H1 (cell line): Measurements from ENCODE around the gene FKBP5. TPM values are rescaled to one million over a fixed set of nuclear protein-coding genes. Genes with fewer than 3 reads are reported as not detected.

Source experiments
- CTCF ChIA-PET: fragments of 300-600 bp; sonication (Branson Sonifier 250); formaldehyde crosslinking; loops from one replicate; lab custom pipeline; 2021; ENCODE audit not compliant: partially characterized antibody; lab: Charles Lee
- POLR2A ChIA-PET: fragments of 300-600 bp; sonication (Branson Sonifier 250); formaldehyde crosslinking; loops from one replicate; lab custom pipeline; 2021; ENCODE audit warnings: inconsistent platforms; ENCODE audit not compliant: partially characterized antibody; lab: Charles Lee
- DNase-seq, 2 experiments: peaks; one replicate each; pipeline versions ENCODE4 v3.0.0 to v3.0.0-alpha.2; 2010 to 2022; ENCODE audit warnings: low spot score in 2 of 2, low read depth in 1 of 2, mixed read lengths in 1 of 2
- FAIRE-seq: peaks from 2 replicates; lab custom pipeline; 2011; peaks lifted over from hg19 to GRCh38; lab: Jason Lieb, UNC
- H2AFZ ChIP-seq: 2 replicates; pipeline ENCODE4 v1.8.1; 2012; ENCODE audit warnings: low read length, inconsistent platforms
- H2AK5ac ChIP-seq: 2 replicates; pipeline ENCODE4 v1.6.1; 2013; ENCODE audit warnings: low read depth, low read length
- H2BK120ac ChIP-seq: replicated peaks from 2 replicates; pipeline ENCODE3; 2013; ENCODE audit warnings: low read depth, low read length, inconsistent platforms
- H2BK12ac ChIP-seq: 2 replicates; pipeline ENCODE4 v1.6.1; 2013; ENCODE audit warnings: low read depth, low read length
- H2BK15ac ChIP-seq: 2 replicates; pipeline ENCODE4 v1.6.1; 2013; ENCODE audit warnings: low read length
- H2BK20ac ChIP-seq: 2 replicates; pipeline ENCODE4 v1.6.1; 2013; ENCODE audit warnings: low read length
- H2BK5ac ChIP-seq: 2 replicates; pipeline ENCODE4 v1.6.1; 2013; ENCODE audit warnings: low read depth, low read length
- H3K14ac ChIP-seq: 2 replicates; pipeline ENCODE4 v1.6.1; 2013; ENCODE audit warnings: inconsistent platforms; ENCODE audit not compliant: insufficient read length
- H3K18ac ChIP-seq: 2 replicates; pipeline ENCODE4 v1.6.1; 2013; ENCODE audit warnings: low read length; ENCODE audit errors: extremely low read depth
- H3K23ac ChIP-seq: 2 replicates; pipeline ENCODE4 v1.6.1; 2013; ENCODE audit warnings: inconsistent platforms; ENCODE audit not compliant: insufficient read length
- H3K23me2 ChIP-seq: 2 replicates; pipeline ENCODE4 v1.6.1; 2013; ENCODE audit warnings: low read depth, low read length
- H3K27ac ChIP-seq: 2 replicates; pipeline ENCODE4 v1.6.1; 2011; ENCODE audit warnings: low read depth, low read length, inconsistent platforms
- H3K27me3 ChIP-seq, 4 experiments: replicated peaks in 1 of 4; 1 replicate in 1 of 4; 2 replicates in 3 of 4; pipeline versions ENCODE4 v1.6.1 to v1.8.1; 2011 to 2013; ENCODE audit warnings: low read length in 3 of 4, mild to moderate bottlenecking in 3 of 4, inconsistent platforms in 2 of 4, mixed read lengths in 2 of 4, moderate library complexity in 1 of 4; ENCODE audit not compliant: control insufficient read depth in 3 of 4, insufficient read depth in 3 of 4; ENCODE audit errors: extremely low read depth in 1 of 4
- H3K36me3 ChIP-seq, 4 experiments: 2 replicates each; pipeline versions ENCODE4 v1.6.1 to v1.8.1; 2011 to 2013; ENCODE audit warnings: mild to moderate bottlenecking in 4 of 4, low read length in 3 of 4, moderate library complexity in 2 of 4, control low read depth in 1 of 4, inconsistent platforms in 1 of 4; ENCODE audit not compliant: insufficient read depth in 4 of 4, control insufficient read depth in 2 of 4
- H3K4ac ChIP-seq: replicated peaks from 2 replicates; pipeline ENCODE3; 2013; ENCODE audit warnings: low read length, low read depth, mixed read lengths, inconsistent platforms; ENCODE audit not compliant: insufficient read length
- H3K4me1 ChIP-seq, 4 experiments: replicated peaks in 1 of 4; 1 replicate in 1 of 4; 2 replicates in 3 of 4; pipeline versions ENCODE4 v1.6.1 to v1.8.1; 2011 to 2013; ENCODE audit warnings: low read length in 3 of 4, inconsistent platforms in 2 of 4, mixed read lengths in 1 of 4; ENCODE audit not compliant: insufficient read depth in 4 of 4, control insufficient read depth in 3 of 4
- H3K4me2 ChIP-seq, 2 experiments: 2 replicates each; pipeline versions ENCODE4 v1.6.1 to v1.8.1; 2011 to 2013; ENCODE audit warnings: low read depth in 2 of 2, low read length in 2 of 2, control low read depth in 1 of 2, inconsistent platforms in 1 of 2, mild to moderate bottlenecking in 1 of 2; ENCODE audit not compliant: insufficient read depth in 1 of 2
- H3K4me3 ChIP-seq, 4 experiments: fragments of 200-600, 300-600 bp in 1 of 4; sonication (generic), shearing (Covaris generic), sonication (Bioruptor Twin) in 1 of 4; 2 replicates each; pipeline versions ENCODE4 v1.5.1 to v1.8.1; 2011 to 2016; ENCODE audit warnings: low read length in 4 of 4, low read depth in 3 of 4, control low read depth in 2 of 4, inconsistent platforms in 2 of 4, mild to moderate bottlenecking in 2 of 4, mixed read lengths in 1 of 4, moderate library complexity in 1 of 4; ENCODE audit not compliant: insufficient read depth in 2 of 4; ENCODE audit errors: extremely low read depth in 1 of 4
- H3K56ac ChIP-seq: replicated peaks from 2 replicates; pipeline ENCODE3; 2013; ENCODE audit warnings: low read depth, mild to moderate bottlenecking, mixed read lengths, low read length, inconsistent platforms; ENCODE audit not compliant: insufficient read length
- H3K79me1 ChIP-seq: 2 replicates; pipeline ENCODE4 v1.6.1; 2013; ENCODE audit warnings: low read depth, low read length, control low read depth
- H3K79me2 ChIP-seq, 2 experiments: 2 replicates each; pipeline versions ENCODE4 v1.6.1 to v1.8.1; 2012 to 2013; ENCODE audit warnings: low read length in 2 of 2, mild to moderate bottlenecking in 2 of 2, inconsistent platforms in 1 of 2; ENCODE audit not compliant: insufficient read depth in 2 of 2, control insufficient read depth in 1 of 2
- H3K9ac ChIP-seq, 4 experiments: replicated peaks in 1 of 4; 1 replicate in 1 of 4; 2 replicates in 3 of 4; pipeline versions ENCODE4 v1.6.1 to v1.8.1; 2011 to 2013; ENCODE audit warnings: low read depth in 3 of 4, low read length in 3 of 4, control low read depth in 2 of 4, mild to moderate bottlenecking in 2 of 4, moderate library complexity in 2 of 4, inconsistent platforms in 1 of 4; ENCODE audit errors: extremely low read depth in 1 of 4
- H3K9me3 ChIP-seq, 2 experiments: 2 replicates each; pipeline versions ENCODE4 v1.6.1 to v1.8.1; 2012 to 2013; ENCODE audit warnings: mild to moderate bottlenecking in 2 of 2, moderate library complexity in 2 of 2, control low read depth in 1 of 2, inconsistent platforms in 1 of 2, low read depth in 1 of 2, low read length in 1 of 2, mixed read lengths in 1 of 2; ENCODE audit not compliant: insufficient read depth in 2 of 2
- H4K20me1 ChIP-seq, 2 experiments: replicated peaks in 1 of 2; 2 replicates each; pipeline versions ENCODE3 to v1.8.1; 2011 to 2013; ENCODE audit warnings: inconsistent platforms in 2 of 2, low read length in 2 of 2, mild to moderate bottlenecking in 1 of 2; ENCODE audit not compliant: insufficient read depth in 2 of 2, control insufficient read depth in 1 of 2
- H4K5ac ChIP-seq: 2 replicates; pipeline ENCODE4 v1.6.1; 2013; ENCODE audit warnings: low read length, low read depth, mixed read lengths, inconsistent platforms; ENCODE audit not compliant: insufficient read length
- H4K8ac ChIP-seq: 2 replicates; pipeline ENCODE4 v1.8.0; 2013; ENCODE audit warnings: mild to moderate bottlenecking, moderate library complexity, low read length, inconsistent platforms; ENCODE audit not compliant: insufficient read depth; ENCODE audit errors: extremely low read depth
- H4K91ac ChIP-seq: replicated peaks from 2 replicates; pipeline ENCODE3; 2013; ENCODE audit warnings: low read length, mixed read lengths, inconsistent platforms; ENCODE audit not compliant: insufficient read length
- BACH1 ChIP-seq: IDR thresholded peaks from 2 replicates; pipeline ENCODE4 v1.6.1; 2012; ENCODE audit warnings: low read length, improper control_type of control experiment
- BRCA1 ChIP-seq: IDR thresholded peaks from 2 replicates; pipeline ENCODE4 v1.6.1; 2012; ENCODE audit warnings: low read depth, low read length, improper control_type of control experiment
- CBX5 ChIP-seq: fragments of 300-800, 300-1000 bp; sonication (generic); IDR thresholded peaks from 2 replicates; pipeline ENCODE4 v1.7.1; 2016; ENCODE audit warnings: antibody characterized with exemption, low read length, low read depth
- CBX8 ChIP-seq: fragments of 300-800, 300-1000 bp; sonication (generic); IDR thresholded peaks from 2 replicates; pipeline ENCODE4 v1.7.1; 2016; ENCODE audit warnings: low read depth, low read length, borderline replicate concordance
- CEBPB ChIP-seq: IDR thresholded peaks from 2 replicates; pipeline ENCODE4 v1.6.1; 2012; ENCODE audit warnings: low read depth, low read length
- CREB1 ChIP-seq: IDR thresholded peaks from 2 replicates; pipeline ENCODE4 v1.6.1; 2012; ENCODE audit warnings: inconsistent platforms
- HDAC2 ChIP-seq, 2 experiments: fragments of 300-600 bp in 1 of 2; sonication (generic) in 1 of 2; IDR thresholded peaks; 2 replicates each; pipeline ENCODE4 v1.6.1; 2011 to 2012; ENCODE audit warnings: low read depth in 2 of 2, low read length in 2 of 2, mild to moderate bottlenecking in 2 of 2, moderate library complexity in 2 of 2, borderline replicate concordance in 1 of 2, inconsistent platforms in 1 of 2
- JUND ChIP-seq: IDR thresholded peaks from 2 replicates; pipeline ENCODE4 v1.6.1; 2011; ENCODE audit warnings: mild to moderate bottlenecking, improper control_type of control experiment, low read length
- POLR2A ChIP-seq, 2 experiments: IDR thresholded peaks; 1 replicate in 1 of 2; 2 replicates in 1 of 2; pipeline ENCODE4 v1.6.1; 2011; ENCODE audit warnings: low read depth in 2 of 2, low read length in 2 of 2, mild to moderate bottlenecking in 2 of 2; ENCODE audit errors: control extremely low read depth in 1 of 2
- POU5F1 ChIP-seq: IDR thresholded peaks from 2 replicates; pipeline ENCODE4 v1.6.1; 2011; ENCODE audit warnings: low read depth, mild to moderate bottlenecking, low read length, moderate library complexity
- RAD21 ChIP-seq, 2 experiments: IDR thresholded peaks in 1 of 2; conservative IDR thresholded peaks in 1 of 2; 2 replicates each; pipeline ENCODE4 v1.6.1; 2011; ENCODE audit warnings: low read depth in 2 of 2, low read length in 2 of 2, improper control_type of control experiment in 1 of 2, inconsistent platforms in 1 of 2, mild to moderate bottlenecking in 1 of 2, moderate library complexity in 1 of 2
- SP4 ChIP-seq: IDR thresholded peaks from 2 replicates; pipeline ENCODE4 v1.6.1; 2012; ENCODE audit warnings: low read length, inconsistent platforms
- SRF ChIP-seq: IDR thresholded peaks from 2 replicates; pipeline ENCODE4 v1.6.1; 2011; ENCODE audit warnings: mild to moderate bottlenecking, low read depth, low read length, moderate library complexity
- WGBS, 2 experiments: shearing (Covaris generic) in 1 of 2; methylation state at CpG; one replicate each; pipeline versions ENCODE4 v1.1.6 to v1.1.7; 2013 to 2015; ENCODE audit warnings: low lambda C conversion rate in 2 of 2, mixed read lengths in 2 of 2, inconsistent platforms in 1 of 2, low coverage in 1 of 2, missing lambda C conversion rate in 1 of 2; ENCODE audit not compliant: insufficient replicate concordance in 2 of 2, insufficient coverage in 1 of 2, insufficient read length in 1 of 2; ENCODE audit errors: extremely low coverage in 1 of 2, missing lambda C conversion rate in 1 of 2; 5-methylcytosine and 5-hydroxymethylcytosine counted together
- polyA plus RNA-seq, 7 experiments: library from polyadenylated mRNA; depleted of rRNA in 3 of 7; stranded (reverse) in 5 of 7; unstranded in 2 of 7; fragments of >200 nt in 5 of 7; fragments of 200-250 nt in 2 of 7; gene quantifications; 1 replicate in 5 of 7; 2 replicates in 1 of 7; 4 replicates in 1 of 7; pipeline versions ENCODE4 v1.2.1 to v1.2.3, GENCODE V29; 2011 to 2013; ENCODE audit warnings: missing spikeins in 2 of 7, mixed read lengths in 2 of 7
- total RNA-seq: library from RNA; stranded (reverse); fragmentation: NEBNext Ultra II Directional; extraction: Animal tissue kit (Norgen Biotek cat#: 25700); gene quantifications from 2 replicates; pipeline ENCODE4 v1.2.1, GENCODE V29; 2021
- TF ChIP-seq, protein P1 (sequence below): IDR thresholded peaks from 2 replicates; pipeline ENCODE4 v1.6.1; 2011; ENCODE audit warnings: low read length, improper control_type of control experiment

The FKBP5 gene
- total and polyA plus RNA-seq, 2 of the 8 experiments (the other 6 are each of a cell fraction or from before 2014, with no cell fraction given): 14.3 to 40.4 TPM

DNA sequence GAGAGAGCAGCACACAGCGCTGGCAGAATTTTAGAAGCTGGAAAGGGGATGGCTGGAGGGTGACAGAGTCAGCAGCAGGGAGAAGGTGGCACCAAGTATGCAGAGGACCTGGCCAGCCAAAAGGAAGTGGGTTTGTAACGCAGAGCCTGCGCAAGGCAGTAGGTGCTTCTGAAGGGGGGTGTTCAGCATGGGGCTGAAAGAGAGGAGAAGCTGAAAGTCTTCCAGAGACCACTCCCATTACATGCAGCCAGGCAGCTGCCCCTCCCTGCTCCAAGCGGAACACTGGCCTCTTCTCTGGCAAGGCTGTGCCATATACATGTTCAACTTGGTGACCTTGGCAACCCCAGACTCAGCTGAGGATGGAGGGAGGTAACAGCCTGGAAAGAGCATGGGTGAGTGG lies 133.9 kb downstream of the FKBP5 start:
- Histone ChIP-seq H3K14ac (no peak overlapping the region), H2BK20ac (no peak overlapping the region), H3K4me3 (no peak overlapping the region), H4K5ac (no peak overlapping the region), H4K8ac (no peak overlapping the region), H3K27me3 (no peaks in the 10 kb centered on the region), H2AK5ac (no peak overlapping the region), H3K56ac (no peak overlapping the region), H3K18ac (no peak overlapping the region), H4K20me1 (no peaks in the 10 kb centered on the region), H3K79me1 (no peaks in the 10 kb centered on the region), H3K27ac (no peak overlapping the region), H2BK5ac (no peak overlapping the region), H2AFZ (no peak overlapping the region), H2BK15ac (no peak overlapping the region), H4K91ac (no peak overlapping the region), H3K79me2 (no peaks in the 10 kb centered on the region), H3K23me2 (no peaks in the 10 kb centered on the region), H3K23ac (no peak overlapping the region), H3K36me3 (no peaks in the 10 kb centered on the region), H3K9me3 (no peaks in the 10 kb centered on the region), H2BK120ac (no peak overlapping the region), H3K4me2 (no peak overlapping the region), H3K4me1 (no peaks in the 10 kb centered on the region), H2BK12ac (no peak overlapping the region), H3K9ac (no peak overlapping the region), H3K4ac (no peak overlapping the region)
- TF ChIP-seq BRCA1: no peak
- TF ChIP-seq POU5F1: no peak
- TF ChIP-seq BACH1: no peak
- no peak for TF ChIP-seq CREB1
- no peak for TF ChIP-seq CBX5
- no peak for TF ChIP-seq CEBPB
- no peak for TF ChIP-seq CBX8
- no peak for TF ChIP-seq SRF
- TF ChIP-seq RAD21 (IDR thresholded peaks at IDR 0.05 in 1 of 2, conservative IDR thresholded peaks at IDR 0.05 in 1 of 2; ENCODE audit: low read depth in 2 of 2, low read length in 2 of 2): no peak
- no peak for TF ChIP-seq SP4
- no peak for TF ChIP-seq JUND
- no peak for TF ChIP-seq HDAC2 (IDR thresholded peaks at IDR 0.05; ENCODE audit: borderline replicate concordance in 1 of 2, low read depth in 2 of 2, low read length in 2 of 2)
- TF ChIP-seq, protein P1, sequence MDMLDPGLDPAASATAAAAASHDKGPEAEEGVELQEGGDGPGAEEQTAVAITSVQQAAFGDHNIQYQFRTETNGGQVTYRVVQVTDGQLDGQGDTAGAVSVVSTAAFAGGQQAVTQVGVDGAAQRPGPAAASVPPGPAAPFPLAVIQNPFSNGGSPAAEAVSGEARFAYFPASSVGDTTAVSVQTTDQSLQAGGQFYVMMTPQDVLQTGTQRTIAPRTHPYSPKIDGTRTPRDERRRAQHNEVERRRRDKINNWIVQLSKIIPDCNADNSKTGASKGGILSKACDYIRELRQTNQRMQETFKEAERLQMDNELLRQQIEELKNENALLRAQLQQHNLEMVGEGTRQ: no peak
- TF ChIP-seq POLR2A (IDR thresholded peaks at IDR 0.05; ENCODE audit: control extremely low read depth in 1 of 2, low read depth in 2 of 2, low read length in 2 of 2): no peak
- POLR2A ChIA-PET: no interaction called here
- DNase-seq: no peak
- FAIRE-seq: no peak
- CTCF ChIA-PET: interaction anchor here (0.8 to 24.0 kb wide), 3 partner anchors 9 to 26 kb away, joined by 3 to 521 read pairs (median 37); no protein-coding TSS in a partner anchor
- WGBS, 2 experiments: 88% methylated on average over 4 of the region's 4 CpGs; no CpG with 5 or more reads in 1 of the 2 experiments
